GM19238 (cell line): ENCODE measurements around the gene ZNF749.
"Not testable (repeated sequence)": the region's sequence is repeated elsewhere in the genome, so short reads cannot be mapped to it uniquely, and the experiment has no call there.

ENCODE experiments used
- DNase-seq: peaks from one replicate; pipeline ENCODE4 v3.0.0; 2011; ENCODE audit warnings: low spot score; ENCODE audit not compliant: insufficient read length

Gene ZNF749

DNA sequence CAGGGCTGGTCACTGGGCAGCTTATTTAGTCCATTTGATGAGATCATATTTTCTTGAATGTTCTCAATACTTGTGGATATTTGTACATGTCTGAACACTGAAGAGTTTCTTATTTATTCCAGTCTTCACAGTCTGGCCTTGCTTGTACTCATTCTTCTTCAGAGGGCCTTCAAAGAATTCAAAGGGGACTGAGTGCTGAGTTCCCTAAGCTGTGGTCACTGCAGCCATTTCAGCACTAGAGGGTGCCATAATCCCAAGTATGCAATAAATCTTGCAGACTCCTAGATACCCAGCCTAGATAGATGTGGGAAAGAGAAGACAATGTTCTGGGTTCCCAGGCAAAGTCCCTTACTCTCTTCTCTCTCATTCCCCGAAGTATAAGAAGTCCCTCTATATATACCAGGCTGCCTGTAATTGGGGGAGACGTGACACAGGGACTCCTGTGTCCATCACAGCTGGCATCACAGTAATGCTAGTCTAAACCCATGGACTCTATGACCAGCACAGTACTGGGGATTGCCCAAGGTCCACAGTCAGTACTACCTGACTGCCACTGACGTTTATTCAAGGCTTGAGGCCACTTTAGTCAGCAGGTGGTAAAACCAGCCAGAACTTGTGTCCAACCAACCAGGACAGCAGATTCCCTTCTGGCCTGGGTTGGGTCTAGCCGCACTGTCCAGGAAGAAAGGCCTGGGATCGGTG lies 30.7 kb downstream of the ZNF749 start:
- no peak for DNase-seq

DNA sequence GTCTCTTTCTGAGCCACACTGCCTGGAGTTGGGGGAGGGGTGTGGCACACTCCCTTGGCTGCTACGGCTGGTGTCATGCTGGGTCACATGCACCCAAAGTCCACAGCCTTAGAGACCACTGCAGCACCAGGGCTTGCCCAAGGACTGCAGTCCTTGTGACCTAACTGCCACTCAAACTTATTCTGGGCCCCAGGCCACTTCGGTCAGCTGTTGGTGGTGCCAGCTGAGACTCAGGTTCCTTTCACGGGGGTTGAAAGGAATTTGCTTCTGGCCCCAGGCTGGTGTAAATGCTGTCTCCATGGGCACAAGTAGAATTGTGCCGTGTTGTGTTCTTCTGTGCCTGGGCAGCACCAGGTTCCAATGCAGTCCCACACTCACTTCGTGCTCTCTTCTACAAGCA lies 31.4 kb downstream of the ZNF749 start:
- no peak for DNase-seq

DNA sequence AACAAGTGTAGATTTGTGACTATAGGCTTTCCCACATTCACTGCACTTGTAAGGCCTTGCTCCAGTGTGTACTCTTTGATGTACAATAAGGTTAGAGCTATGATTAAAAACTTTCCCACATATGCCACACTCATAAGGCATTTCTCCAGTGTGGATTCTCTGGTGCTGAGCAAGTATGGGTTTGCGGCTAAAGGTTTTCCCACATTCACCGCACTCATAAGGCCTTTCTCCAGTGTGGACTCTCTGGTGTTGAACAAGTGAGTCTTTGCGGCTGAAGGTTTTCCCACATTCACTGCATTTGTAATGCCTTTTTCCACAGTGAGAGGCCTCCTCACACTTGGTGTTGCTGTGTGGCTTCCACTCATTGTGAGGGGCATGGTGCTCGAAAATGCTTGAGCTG lies 38.5 kb downstream of the ZNF749 start:
- no peak for DNase-seq

DNA sequence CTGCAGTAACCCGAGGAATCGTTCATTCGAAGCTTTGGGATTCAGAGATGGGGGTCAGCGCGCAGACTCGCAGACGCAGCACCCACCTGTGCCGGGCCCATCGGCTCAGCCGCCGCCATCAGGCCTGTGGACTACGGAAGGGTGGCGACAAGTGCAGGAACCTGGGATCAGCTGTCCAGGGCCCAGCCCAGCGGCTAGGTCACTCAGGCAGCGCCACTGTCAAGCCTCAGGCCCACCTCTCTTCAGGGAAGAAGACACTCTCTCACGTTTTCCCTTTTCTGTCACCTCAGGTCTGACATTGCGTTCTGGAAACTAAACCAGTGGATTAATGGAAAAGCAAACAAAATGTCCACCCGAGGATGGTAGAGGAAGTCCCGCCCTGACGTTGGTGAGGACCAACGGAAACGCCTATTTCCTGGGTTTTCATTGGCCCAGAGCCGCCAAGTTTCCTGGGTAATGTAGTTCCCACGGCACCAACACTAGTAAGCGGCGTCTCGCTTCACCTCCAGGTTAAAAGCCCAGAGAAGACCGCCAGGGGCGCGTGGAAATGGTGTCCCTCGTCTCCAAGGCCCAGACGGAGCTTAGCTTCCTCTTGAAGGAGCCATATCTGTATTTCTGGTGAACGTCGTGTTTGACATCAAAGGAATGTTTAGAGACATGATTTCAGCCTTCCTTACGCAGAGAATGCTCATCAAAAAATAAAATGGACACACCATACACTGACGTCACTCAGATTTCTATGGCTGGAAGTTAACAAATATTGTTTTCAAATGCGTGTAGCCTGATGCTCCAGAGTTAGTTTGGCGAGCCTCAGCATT lies 42.3 kb downstream of the ZNF749 start, which contains the start of gene ZNF772:
Gene ZNF772 (minus strand): TSS at position 376 of the 818 bp plus-strand sequence. CDS start 257 bp downstream, at position 119.
- peak; percentile 81 for DNase-seq

- DNase-seq, result peak; percentile 87
These were observed 52.6 kb downstream of the ZNF749 start, which contains the start of gene ZNF419 for GRCh38 chr19:57487477-57488298. ZNF419 (plus strand) TSS chr19:57487750; CDS start chr19:57487951, 201 bp downstream.

- DNase-seq, result not testable (repeated sequence)
These were observed 53.1 kb downstream of the ZNF749 start for GRCh38 chr19:57488299-57488644.
